WTC11 (cell line): ENCODE results near the gene COL5A1.

Experiments used
- CBFB ChIP-seq: sonication (generic); formaldehyde crosslinking; IDR thresholded peaks from 2 replicates; pipeline ENCODE4 v1.8.1; 2022; ENCODE audit warnings: mild to moderate bottlenecking, low read depth, missing genetic modification reagents
- CREB1 ChIP-seq: sonication (generic); formaldehyde crosslinking; IDR thresholded peaks from 2 replicates; pipeline ENCODE4 v1.8.0; 2023; ENCODE audit warnings: mild to moderate bottlenecking, missing genetic modification reagents
- ESRRA ChIP-seq: sonication (generic); formaldehyde crosslinking; IDR thresholded peaks from 2 replicates; pipeline ENCODE4 v1.8.1; 2022; ENCODE audit warnings: mild to moderate bottlenecking, missing genetic modification reagents, borderline replicate concordance
- MYBL2 ChIP-seq: sonication (generic); formaldehyde crosslinking; IDR thresholded peaks from 2 replicates; pipeline ENCODE4 v1.8.1; 2023; ENCODE audit warnings: mild to moderate bottlenecking, moderate library complexity, missing genetic modification reagents
- NR3C1 ChIP-seq: sonication (generic); formaldehyde crosslinking; conservative IDR thresholded peaks from 2 replicates; pipeline ENCODE4 v1.8.1; 2023; ENCODE audit warnings: low read depth, mild to moderate bottlenecking, missing genetic modification reagents
- ZNF232 ChIP-seq: sonication (generic); formaldehyde crosslinking; IDR thresholded peaks from 2 replicates; pipeline ENCODE4 v1.8.0; 2022; ENCODE audit warnings: mild to moderate bottlenecking, missing genetic modification reagents
- TF ChIP-seq, protein P1 (sequence below): fragments of 200-600 bp; IDR thresholded peaks from 2 replicates; pipeline ENCODE4 v1.8.0; 2022; ENCODE audit warnings: antibody characterized with exemption
- TF ChIP-seq, protein P2 (sequence below): sonication (generic); formaldehyde crosslinking; IDR thresholded peaks from 2 replicates; pipeline ENCODE4 v1.8.1; 2023; ENCODE audit warnings: mild to moderate bottlenecking, missing genetic modification reagents
- TF ChIP-seq, protein P3 (sequence below): sonication (generic); formaldehyde crosslinking; IDR thresholded peaks from 2 replicates; pipeline ENCODE4 v1.8.1; 2023; ENCODE audit warnings: mild to moderate bottlenecking, moderate library complexity, missing genetic modification reagents
- TF ChIP-seq, protein P4 (sequence below): sonication (generic); formaldehyde crosslinking; IDR thresholded peaks from 2 replicates; pipeline ENCODE4 v1.8.0; 2022; ENCODE audit warnings: mild to moderate bottlenecking, missing genetic modification reagents
- TF ChIP-seq, protein P5 (sequence below): fragments of 250-450 bp; sonication (Bioruptor Pico); IDR thresholded peaks from 2 replicates; pipeline ENCODE4 v1.9.0; 2021; ENCODE audit warnings: mild to moderate bottlenecking
- TF ChIP-seq, protein P6 (sequence below): sonication (generic); formaldehyde crosslinking; IDR thresholded peaks from 2 replicates; pipeline ENCODE4 v1.8.0; 2022; ENCODE audit warnings: mild to moderate bottlenecking, missing genetic modification reagents

DNA sequence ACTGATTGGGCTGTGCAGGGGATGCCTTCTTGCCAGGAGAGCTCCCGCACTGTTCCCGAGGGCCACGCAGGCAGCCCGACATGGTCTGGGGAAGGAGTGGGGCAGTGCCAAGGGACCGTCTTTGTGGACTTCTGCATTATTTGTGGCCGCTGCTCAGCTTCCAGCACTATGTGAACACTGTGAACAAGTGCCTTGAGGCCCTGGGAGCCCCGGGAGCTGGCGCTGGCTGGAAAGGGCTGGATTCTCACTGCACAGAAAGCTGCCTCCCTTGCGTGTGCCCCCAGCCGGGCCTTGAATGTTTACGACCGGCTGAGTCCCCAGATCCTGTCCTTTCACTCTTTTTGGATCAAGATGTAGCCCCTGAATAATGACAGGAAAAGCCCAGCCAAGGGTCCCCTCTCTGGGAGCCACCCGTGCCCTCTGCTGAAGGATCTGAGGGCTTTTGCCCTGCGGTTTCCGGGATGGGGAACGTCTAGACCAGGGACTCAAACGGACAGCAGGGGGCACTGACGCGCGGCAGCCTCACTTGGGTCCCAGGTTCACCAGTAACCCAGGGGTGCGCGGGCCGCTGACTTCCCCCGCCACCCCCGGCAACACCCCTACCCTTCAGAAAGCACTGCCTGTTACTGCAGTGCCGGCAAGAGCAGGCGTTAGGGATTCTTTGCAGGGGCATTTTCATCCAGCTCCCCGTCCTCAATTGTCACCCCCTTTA is 140.1 kb downstream of the COL5A1 start:
- TF ChIP-seq CREB1 (CRISPR knock-in tag) (no peak), NR3C1 (no peak), ZNF232 (CRISPR knock-in tag) (no peak), MYBL2 (CRISPR knock-in tag) (no peak), CBFB (no peak), ESRRA (CRISPR knock-in tag) (no peak)
- TF ChIP-seq, protein P1, sequence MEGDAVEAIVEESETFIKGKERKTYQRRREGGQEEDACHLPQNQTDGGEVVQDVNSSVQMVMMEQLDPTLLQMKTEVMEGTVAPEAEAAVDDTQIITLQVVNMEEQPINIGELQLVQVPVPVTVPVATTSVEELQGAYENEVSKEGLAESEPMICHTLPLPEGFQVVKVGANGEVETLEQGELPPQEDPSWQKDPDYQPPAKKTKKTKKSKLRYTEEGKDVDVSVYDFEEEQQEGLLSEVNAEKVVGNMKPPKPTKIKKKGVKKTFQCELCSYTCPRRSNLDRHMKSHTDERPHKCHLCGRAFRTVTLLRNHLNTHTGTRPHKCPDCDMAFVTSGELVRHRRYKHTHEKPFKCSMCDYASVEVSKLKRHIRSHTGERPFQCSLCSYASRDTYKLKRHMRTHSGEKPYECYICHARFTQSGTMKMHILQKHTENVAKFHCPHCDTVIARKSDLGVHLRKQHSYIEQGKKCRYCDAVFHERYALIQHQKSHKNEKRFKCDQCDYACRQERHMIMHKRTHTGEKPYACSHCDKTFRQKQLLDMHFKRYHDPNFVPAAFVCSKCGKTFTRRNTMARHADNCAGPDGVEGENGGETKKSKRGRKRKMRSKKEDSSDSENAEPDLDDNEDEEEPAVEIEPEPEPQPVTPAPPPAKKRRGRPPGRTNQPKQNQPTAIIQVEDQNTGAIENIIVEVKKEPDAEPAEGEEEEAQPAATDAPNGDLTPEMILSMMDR: no peak
- TF ChIP-seq, protein P2, sequence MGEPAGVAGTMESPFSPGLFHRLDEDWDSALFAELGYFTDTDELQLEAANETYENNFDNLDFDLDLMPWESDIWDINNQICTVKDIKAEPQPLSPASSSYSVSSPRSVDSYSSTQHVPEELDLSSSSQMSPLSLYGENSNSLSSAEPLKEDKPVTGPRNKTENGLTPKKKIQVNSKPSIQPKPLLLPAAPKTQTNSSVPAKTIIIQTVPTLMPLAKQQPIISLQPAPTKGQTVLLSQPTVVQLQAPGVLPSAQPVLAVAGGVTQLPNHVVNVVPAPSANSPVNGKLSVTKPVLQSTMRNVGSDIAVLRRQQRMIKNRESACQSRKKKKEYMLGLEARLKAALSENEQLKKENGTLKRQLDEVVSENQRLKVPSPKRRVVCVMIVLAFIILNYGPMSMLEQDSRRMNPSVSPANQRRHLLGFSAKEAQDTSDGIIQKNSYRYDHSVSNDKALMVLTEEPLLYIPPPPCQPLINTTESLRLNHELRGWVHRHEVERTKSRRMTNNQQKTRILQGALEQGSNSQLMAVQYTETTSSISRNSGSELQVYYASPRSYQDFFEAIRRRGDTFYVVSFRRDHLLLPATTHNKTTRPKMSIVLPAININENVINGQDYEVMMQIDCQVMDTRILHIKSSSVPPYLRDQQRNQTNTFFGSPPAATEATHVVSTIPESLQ (CRISPR knock-in tag): no peak
- TF ChIP-seq, protein P3, sequence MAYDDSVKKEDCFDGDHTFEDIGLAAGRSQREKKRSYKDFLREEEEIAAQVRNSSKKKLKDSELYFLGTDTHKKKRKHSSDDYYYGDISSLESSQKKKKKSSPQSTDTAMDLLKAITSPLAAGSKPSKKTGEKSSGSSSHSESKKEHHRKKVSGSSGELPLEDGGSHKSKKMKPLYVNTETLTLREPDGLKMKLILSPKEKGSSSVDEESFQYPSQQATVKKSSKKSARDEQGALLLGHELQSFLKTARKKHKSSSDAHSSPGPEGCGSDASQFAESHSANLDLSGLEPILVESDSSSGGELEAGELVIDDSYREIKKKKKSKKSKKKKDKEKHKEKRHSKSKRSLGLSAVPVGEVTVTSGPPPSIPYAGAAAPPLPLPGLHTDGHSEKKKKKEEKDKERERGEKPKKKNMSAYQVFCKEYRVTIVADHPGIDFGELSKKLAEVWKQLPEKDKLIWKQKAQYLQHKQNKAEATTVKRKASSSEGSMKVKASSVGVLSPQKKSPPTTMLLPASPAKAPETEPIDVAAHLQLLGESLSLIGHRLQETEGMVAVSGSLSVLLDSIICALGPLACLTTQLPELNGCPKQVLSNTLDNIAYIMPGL: no peak
- TF ChIP-seq, protein P4, sequence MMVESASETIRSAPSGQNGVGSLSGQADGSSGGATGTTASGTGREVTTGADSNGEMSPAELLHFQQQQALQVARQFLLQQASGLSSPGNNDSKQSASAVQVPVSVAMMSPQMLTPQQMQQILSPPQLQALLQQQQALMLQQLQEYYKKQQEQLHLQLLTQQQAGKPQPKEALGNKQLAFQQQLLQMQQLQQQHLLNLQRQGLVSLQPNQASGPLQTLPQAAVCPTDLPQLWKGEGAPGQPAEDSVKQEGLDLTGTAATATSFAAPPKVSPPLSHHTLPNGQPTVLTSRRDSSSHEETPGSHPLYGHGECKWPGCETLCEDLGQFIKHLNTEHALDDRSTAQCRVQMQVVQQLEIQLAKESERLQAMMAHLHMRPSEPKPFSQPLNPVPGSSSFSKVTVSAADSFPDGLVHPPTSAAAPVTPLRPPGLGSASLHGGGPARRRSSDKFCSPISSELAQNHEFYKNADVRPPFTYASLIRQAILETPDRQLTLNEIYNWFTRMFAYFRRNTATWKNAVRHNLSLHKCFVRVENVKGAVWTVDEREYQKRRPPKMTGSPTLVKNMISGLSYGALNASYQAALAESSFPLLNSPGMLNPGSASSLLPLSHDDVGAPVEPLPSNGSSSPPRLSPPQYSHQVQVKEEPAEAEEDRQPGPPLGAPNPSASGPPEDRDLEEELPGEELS: no peak
- TF ChIP-seq, protein P5, sequence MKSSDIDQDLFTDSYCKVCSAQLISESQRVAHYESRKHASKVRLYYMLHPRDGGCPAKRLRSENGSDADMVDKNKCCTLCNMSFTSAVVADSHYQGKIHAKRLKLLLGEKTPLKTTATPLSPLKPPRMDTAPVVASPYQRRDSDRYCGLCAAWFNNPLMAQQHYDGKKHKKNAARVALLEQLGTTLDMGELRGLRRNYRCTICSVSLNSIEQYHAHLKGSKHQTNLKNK (CRISPR knock-in tag): no peak
- TF ChIP-seq, protein P6, sequence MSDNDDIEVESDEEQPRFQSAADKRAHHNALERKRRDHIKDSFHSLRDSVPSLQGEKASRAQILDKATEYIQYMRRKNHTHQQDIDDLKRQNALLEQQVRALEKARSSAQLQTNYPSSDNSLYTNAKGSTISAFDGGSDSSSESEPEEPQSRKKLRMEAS (CRISPR knock-in tag): no peak
